Aortic smooth muscle cell (primary cell): ENCODE data around the gene CR1L. TPM values are rescaled to one million over a fixed set of nuclear protein-coding genes. Genes with fewer than 3 reads are reported as not detected.

Source experiments
- total RNA-seq: library from RNA; depleted of rRNA; stranded (reverse); fragments of >200 nt; gene quantifications from 2 replicates; pipeline ENCODE4 v1.2.3, GENCODE V29; 2014

The CR1L gene
- total RNA-seq = not detected in 2 replicates

GRCh38 chr1:207644852-207645634 lies at the start of gene CR1L:
Gene CR1L, plus strand, starts transcription at chr1:207645133. Its CDS starts 101 bp downstream, at chr1:207645234.

DNA sequence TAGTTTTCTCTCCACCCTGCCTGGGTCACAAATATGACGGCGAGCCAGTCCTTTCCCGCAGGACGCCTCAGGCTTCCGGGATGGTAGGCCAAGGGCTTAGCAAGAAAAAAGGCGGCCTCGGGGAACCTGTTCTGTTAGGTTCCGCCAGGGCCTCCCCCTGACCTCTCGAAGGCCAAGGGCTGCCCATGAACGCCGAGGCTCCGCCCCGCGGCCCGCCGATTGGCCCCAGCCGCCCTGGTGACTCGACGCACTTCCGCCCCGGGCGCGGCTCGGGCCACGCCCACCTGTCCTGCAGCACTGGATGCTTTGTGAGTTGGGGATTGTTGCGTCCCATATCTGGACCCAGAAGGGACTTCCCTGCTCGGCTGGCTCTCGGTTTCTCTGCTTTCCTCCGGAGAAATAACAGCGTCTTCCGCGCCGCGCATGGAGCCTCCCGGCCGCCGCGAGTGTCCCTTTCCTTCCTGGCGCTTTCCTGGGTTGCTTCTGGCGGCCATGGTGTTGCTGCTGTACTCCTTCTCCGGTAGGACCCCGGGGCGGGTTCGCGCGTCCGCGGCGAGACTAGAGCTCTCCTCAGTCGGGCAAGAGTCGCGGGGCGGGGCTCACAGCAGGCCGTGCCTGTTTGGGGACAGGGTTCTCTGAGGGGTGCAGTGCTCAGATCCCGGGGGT lies 107.0 kb downstream of the CR1L start, which contains the start of gene CD46:
Gene CD46 (plus strand): TSS at position 265 of the 666 bp plus-strand sequence. CDS start 159 bp downstream, at position 424.

Other genes starting within 250 kb of the CR1L start
- gene CR2, start 190.8 kb upstream of the CR1L start, total RNA-seq = not detected in 2 replicates
- not detected in 2 replicates for gene CR1, start 149.0 kb upstream of the CR1L start, total RNA-seq
- gene CD46, start 106.9 kb downstream of the CR1L start, total RNA-seq = 111 and 149 TPM in 2 replicates